Renal pelvis (tissue), 4 donors: Measurements from ENCODE around the gene MCL1. TPM values are rescaled to one million over a fixed set of nuclear protein-coding genes. Genes with fewer than 3 reads are reported as not detected.

ENCODE experiments used
- DNase-seq: peaks from one replicate; pipeline ENCODE4 v3.0.0-alpha.2; 2013
- polyA plus RNA-seq, 3 donors: library from polyadenylated mRNA; unstranded; fragments of 120-200 nt; gene quantifications; one replicate each; pipeline ENCODE4 v1.2.1, GENCODE V29; 2013; ENCODE audit not compliant: insufficient read length in 3 of 3

The MCL1 gene
- polyA plus RNA-seq, 3 donors = 149 to 153 (median 150) TPM

GRCh38 chr1:150545486-150546032, 33.9 kb downstream of the MCL1 start:
- no peak for DNase-seq

GRCh38 chr1:150544204-150544603, 35.2 kb downstream of the MCL1 start:
- DNase-seq = no peak

- DNase-seq = no peak
Observed at GRCh38 chr1:150543500-150544143, 35.8 kb downstream of the MCL1 start.

GRCh38 chr1:150537732-150538684, 41.4 kb downstream of the MCL1 start:
- no peak for DNase-seq

GRCh38 chr1:150536836-150537731, 42.3 kb downstream of the MCL1 start:
- no peak for DNase-seq

GRCh38 chr1:150535511-150536287, 43.7 kb downstream of the MCL1 start:
- DNase-seq = no peak

GRCh38 chr1:150534002-150534401, 45.4 kb downstream of the MCL1 start:
- DNase-seq = no peak

GRCh38 chr1:150532860-150533259, 46.5 kb downstream of the MCL1 start:
- no peak for DNase-seq

- no peak for DNase-seq
Observed at GRCh38 chr1:150530491-150531159, 48.8 kb downstream of the MCL1 start.

- no peak for DNase-seq
Observed at GRCh38 chr1:150529017-150529416, 50.4 kb downstream of the MCL1 start.

GRCh38 chr1:150528196-150528595, 51.2 kb downstream of the MCL1 start:
- DNase-seq = no peak

- no peak for DNase-seq
Observed at GRCh38 chr1:150525348-150525747, 54.1 kb downstream of the MCL1 start.

Other genes with a start within 250 kb of the MCL1 start
- gene RPRD2, start 215.5 kb downstream of the MCL1 start, polyA plus RNA-seq = 10 to 100 TPM; 48.9 to 57.3 (median 56.5) TPM
- 10 to 100 TPM; 19.5 to 34.3 (median 30.1) TPM for gene TARS2, start 92.2 kb downstream of the MCL1 start, polyA plus RNA-seq
- gene ECM1, start 71.5 kb downstream of the MCL1 start, polyA plus RNA-seq = 10 to 100 TPM; 13.0 to 15.0 (median 13.9) TPM
- gene FALEC, start 63.9 kb downstream of the MCL1 start, polyA plus RNA-seq = under 1 TPM; 0.36 to 0.83 (median 0.52) TPM
- 10 to 100 TPM; 13.5 to 17.7 (median 13.6) TPM for gene ADAMTSL4, start 30.2 kb downstream of the MCL1 start, polyA plus RNA-seq
- 100 to 1,000 TPM; 224 to 247 (median 227) TPM for gene ENSA, start 50.0 kb upstream of the MCL1 start, polyA plus RNA-seq
- gene GOLPH3L, start 117.5 kb upstream of the MCL1 start, polyA plus RNA-seq = 10 to 100 TPM; 36.2 to 43.7 (median 37.5) TPM
- not detected for gene HORMAD1, start 141.3 kb upstream of the MCL1 start, polyA plus RNA-seq
- 10 to 100 TPM in 2 of 3 donors, 1 to 10 TPM in 1; 7.4 to 11.2 (median 11.0) TPM for gene CTSS, start 186.2 kb upstream of the MCL1 start, polyA plus RNA-seq
- gene CTSK, start 228.7 kb upstream of the MCL1 start, polyA plus RNA-seq = 10 to 100 TPM; 22.6 to 26.2 (median 23.5) TPM